H1 (cell line): ENCODE measurements around the gene PFDN1.

Experiments used
- CREB1 ChIP-seq: IDR thresholded peaks from 2 replicates; pipeline ENCODE4 v1.6.1; 2012; ENCODE audit warnings: inconsistent platforms
- EGR1 ChIP-seq: IDR thresholded peaks from 2 replicates; pipeline ENCODE4 v1.6.1; 2011; ENCODE audit warnings: low read depth, low read length, borderline replicate concordance
- EP300 ChIP-seq, 2 experiments: IDR thresholded peaks; 1 replicate in 1 of 2; 2 replicates in 1 of 2; pipeline ENCODE4 v1.6.1; 2011 to 2012; ENCODE audit warnings: low read depth in 2 of 2, low read length in 2 of 2, mild to moderate bottlenecking in 2 of 2, borderline replicate concordance in 1 of 2, inconsistent platforms in 1 of 2, moderate library complexity in 1 of 2
- MAFK ChIP-seq: IDR thresholded peaks from 2 replicates; pipeline ENCODE4 v1.6.1; 2012; ENCODE audit warnings: low read depth, mild to moderate bottlenecking, improper control_type of control experiment, low read length
- NRF1 ChIP-seq: IDR thresholded peaks from 2 replicates; pipeline ENCODE4 v1.6.1; 2011; ENCODE audit warnings: mild to moderate bottlenecking, low read depth, low read length, improper control_type of control experiment
- POLR2A ChIP-seq, 2 experiments: IDR thresholded peaks; 1 replicate in 1 of 2; 2 replicates in 1 of 2; pipeline ENCODE4 v1.6.1; 2011; ENCODE audit warnings: low read depth in 2 of 2, low read length in 2 of 2, mild to moderate bottlenecking in 2 of 2; ENCODE audit errors: control extremely low read depth in 1 of 2
- POLR2AphosphoS5 ChIP-seq: IDR thresholded peaks from 2 replicates; pipeline ENCODE4 v1.6.1; 2011; ENCODE audit warnings: low read depth, low read length
- TAF1 ChIP-seq: IDR thresholded peaks from 2 replicates; pipeline ENCODE4 v1.6.1; 2011; ENCODE audit warnings: mild to moderate bottlenecking, low read depth, low read length
- TCF12 ChIP-seq: IDR thresholded peaks from 2 replicates; pipeline ENCODE4 v1.6.1; 2011; ENCODE audit warnings: low read depth, mild to moderate bottlenecking, low read length
- YY1 ChIP-seq: IDR thresholded peaks from 2 replicates; pipeline ENCODE4 v1.6.1; 2011; ENCODE audit warnings: low read depth, mild to moderate bottlenecking, low read length
- TF ChIP-seq, protein P1 (sequence below), 3 experiments: IDR thresholded peaks; 1 replicate in 2 of 3; 2 replicates in 1 of 3; pipeline versions ENCODE4 v1.5.1 to v1.6.1; 2011; ENCODE audit warnings: low read length in 3 of 3, mild to moderate bottlenecking in 3 of 3, inconsistent platforms in 2 of 3, low read depth in 1 of 3, moderate library complexity in 1 of 3; ENCODE audit not compliant: insufficient read depth in 1 of 3; ENCODE audit errors: control extremely low read depth in 1 of 3

DNA sequence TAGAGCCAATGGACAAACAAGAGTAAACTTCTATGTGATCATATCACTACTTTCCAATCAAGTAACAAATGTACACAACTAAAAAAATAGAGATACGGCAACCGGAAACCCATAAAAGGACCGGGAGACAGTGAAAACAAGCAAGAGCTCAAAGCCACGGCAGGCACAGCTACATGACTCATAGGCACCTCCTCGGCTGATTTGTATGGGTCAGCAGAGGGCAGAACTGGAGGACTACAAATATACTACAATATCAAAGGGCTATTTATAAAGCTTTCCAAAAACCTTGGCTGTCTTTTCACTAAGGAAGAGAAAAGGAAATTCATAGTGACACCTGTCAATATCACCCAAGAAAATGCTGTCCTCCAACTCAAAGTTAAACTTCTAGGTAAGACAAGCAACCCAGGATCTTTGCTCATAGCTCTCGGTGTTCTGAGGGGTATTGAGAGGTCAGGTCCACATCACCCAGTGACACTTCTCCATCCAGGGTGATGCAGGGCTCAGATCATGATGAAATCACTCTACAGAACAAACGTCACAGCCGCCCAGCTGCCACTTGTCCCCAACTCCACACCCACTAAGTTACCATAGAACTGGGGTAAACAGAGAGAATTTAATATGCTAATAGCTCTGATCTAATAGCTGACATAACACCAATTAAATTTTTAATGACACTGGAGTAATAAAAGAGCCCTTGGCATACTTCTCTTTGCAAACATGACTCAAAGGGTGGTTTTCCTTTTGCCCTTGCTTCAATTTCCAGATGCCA is 41.3 kb downstream of the PFDN1 start:
- no peak for TF ChIP-seq TAF1
- TF ChIP-seq TCF12 = no peak
- no peak for TF ChIP-seq NRF1
- no peak for TF ChIP-seq POLR2A (IDR thresholded peaks at IDR 0.05; ENCODE audit: control extremely low read depth in 1 of 2, low read depth in 2 of 2, low read length in 2 of 2)
- no peak for TF ChIP-seq EP300 (IDR thresholded peaks at IDR 0.05; ENCODE audit: borderline replicate concordance in 1 of 2, low read depth in 2 of 2, low read length in 2 of 2)
- no peak for TF ChIP-seq POLR2AphosphoS5
- TF ChIP-seq MAFK = no peak
- no peak for TF ChIP-seq EGR1
- TF ChIP-seq CREB1 = no peak
- no peak for TF ChIP-seq YY1
- TF ChIP-seq, protein P1, sequence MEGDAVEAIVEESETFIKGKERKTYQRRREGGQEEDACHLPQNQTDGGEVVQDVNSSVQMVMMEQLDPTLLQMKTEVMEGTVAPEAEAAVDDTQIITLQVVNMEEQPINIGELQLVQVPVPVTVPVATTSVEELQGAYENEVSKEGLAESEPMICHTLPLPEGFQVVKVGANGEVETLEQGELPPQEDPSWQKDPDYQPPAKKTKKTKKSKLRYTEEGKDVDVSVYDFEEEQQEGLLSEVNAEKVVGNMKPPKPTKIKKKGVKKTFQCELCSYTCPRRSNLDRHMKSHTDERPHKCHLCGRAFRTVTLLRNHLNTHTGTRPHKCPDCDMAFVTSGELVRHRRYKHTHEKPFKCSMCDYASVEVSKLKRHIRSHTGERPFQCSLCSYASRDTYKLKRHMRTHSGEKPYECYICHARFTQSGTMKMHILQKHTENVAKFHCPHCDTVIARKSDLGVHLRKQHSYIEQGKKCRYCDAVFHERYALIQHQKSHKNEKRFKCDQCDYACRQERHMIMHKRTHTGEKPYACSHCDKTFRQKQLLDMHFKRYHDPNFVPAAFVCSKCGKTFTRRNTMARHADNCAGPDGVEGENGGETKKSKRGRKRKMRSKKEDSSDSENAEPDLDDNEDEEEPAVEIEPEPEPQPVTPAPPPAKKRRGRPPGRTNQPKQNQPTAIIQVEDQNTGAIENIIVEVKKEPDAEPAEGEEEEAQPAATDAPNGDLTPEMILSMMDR (IDR thresholded peaks at IDR 0.05; ENCODE audit: control extremely low read depth in 1 of 3, insufficient read depth in 1 of 3, low read depth in 1 of 3, low read length in 3 of 3) = no peak
